IPS-11a (cell line): ENCODE measurements around the gene ESYT3.
"Not testable (repeated sequence)": the region's sequence is repeated elsewhere in the genome, so short reads cannot be mapped to it uniquely, and the experiment has no call there.

Experiments
- H3K4me3 ChIP-seq: one replicate; pipeline ENCODE4 v1.5.1; 2013; ENCODE audit warnings: low read depth, low read length, control low read depth

The ESYT3 gene

DNA sequence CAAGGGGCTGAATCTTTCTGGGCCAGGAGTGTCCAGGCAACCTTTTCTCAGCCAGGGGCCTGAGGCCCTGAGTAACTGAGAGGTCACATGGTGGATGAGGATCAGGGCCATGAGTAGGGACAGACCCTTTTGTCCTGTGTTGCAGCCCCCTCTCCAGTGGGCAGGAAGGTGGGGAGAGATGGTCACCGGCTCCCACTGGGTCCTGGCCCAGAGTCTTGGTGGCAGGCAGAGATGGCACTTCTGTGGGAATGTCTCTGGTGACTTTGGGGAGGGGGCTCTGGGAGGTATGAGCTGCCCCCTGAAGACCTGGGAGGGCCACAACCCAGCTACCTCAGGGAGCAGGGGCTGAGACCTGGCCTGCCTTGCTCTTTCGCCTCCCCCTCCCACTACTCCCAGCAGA lies 6.8 kb downstream of the ESYT3 start:
- no peak overlapping the region for H3K4me3 ChIP-seq

- no peak overlapping the region for H3K4me3 ChIP-seq
Observed at GRCh38 chr3:138441742-138442141, 7.3 kb downstream of the ESYT3 start.

- H3K4me3 ChIP-seq: no peak overlapping the region
Observed at GRCh38 chr3:138442433-138442832, 8.0 kb downstream of the ESYT3 start.

GRCh38 chr3:138443091-138443490 lies 8.7 kb downstream of the ESYT3 start:
- no peak overlapping the region for H3K4me3 ChIP-seq

- H3K4me3 ChIP-seq: no peak overlapping the region
Observed at GRCh38 chr3:138443521-138444503, 9.4 kb downstream of the ESYT3 start.

DNA sequence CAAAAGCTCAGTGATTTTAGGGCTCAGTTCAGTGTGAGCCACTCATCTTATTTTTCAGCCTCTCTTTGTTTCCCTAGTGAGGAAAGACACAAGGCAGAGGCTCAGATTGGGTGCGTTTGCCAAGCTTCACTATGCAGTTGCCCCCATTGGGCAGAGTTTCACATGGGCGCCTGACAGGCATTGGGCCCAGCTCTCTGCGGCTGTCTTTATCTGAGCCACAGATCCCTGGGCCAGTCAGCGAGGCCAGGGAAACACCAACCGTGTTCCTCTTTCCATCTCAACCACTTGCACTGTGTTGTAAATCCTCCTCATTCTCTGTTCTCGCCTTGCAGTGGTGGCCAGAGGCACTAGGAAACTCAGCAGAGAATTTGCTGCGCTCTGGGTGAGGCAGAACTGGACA lies 10.8 kb downstream of the ESYT3 start:
- no peak overlapping the region for H3K4me3 ChIP-seq

DNA sequence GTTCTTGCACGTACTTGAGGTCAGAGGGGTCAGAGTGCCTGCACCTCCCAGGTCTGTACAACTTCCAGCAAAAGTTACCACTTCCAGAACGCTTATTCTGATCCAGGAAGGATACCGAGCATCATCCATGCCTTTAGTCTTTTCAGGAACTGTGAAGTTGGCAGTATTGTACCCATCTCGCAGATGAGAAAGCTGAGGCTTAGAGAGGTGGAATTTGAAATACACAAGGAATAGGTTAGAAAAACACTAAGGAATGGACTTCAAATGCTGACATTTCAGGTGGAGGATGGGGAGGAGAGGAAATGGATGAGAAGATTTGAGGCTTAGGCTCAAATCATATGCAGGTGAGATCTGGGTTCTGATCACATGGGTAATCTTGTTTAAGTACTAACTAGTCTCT lies 11.2 kb downstream of the ESYT3 start:
- H3K4me3 ChIP-seq: no peak overlapping the region

GRCh38 chr3:138448631-138449030 lies 14.2 kb downstream of the ESYT3 start:
- no peak overlapping the region for H3K4me3 ChIP-seq

DNA sequence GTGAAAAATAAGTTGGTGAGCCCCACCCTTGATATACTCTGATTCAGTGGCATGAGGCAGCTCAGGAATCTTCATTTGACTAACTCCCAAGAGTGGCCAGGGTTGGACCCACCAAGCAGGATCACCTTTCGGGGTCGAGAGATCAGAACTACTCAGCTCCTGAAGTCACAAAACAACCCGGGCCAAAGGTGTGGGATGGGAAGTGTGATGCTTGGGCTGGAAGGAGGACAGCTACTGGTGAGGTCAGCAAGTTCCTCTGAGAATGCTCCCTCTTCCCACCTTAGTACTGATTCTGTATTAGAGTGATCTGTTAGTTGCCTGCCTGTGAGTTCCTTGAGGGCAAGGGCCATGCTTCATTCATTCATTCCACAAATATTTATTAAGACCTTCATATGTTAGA lies 15.1 kb downstream of the ESYT3 start:
- no peak overlapping the region for H3K4me3 ChIP-seq

DNA sequence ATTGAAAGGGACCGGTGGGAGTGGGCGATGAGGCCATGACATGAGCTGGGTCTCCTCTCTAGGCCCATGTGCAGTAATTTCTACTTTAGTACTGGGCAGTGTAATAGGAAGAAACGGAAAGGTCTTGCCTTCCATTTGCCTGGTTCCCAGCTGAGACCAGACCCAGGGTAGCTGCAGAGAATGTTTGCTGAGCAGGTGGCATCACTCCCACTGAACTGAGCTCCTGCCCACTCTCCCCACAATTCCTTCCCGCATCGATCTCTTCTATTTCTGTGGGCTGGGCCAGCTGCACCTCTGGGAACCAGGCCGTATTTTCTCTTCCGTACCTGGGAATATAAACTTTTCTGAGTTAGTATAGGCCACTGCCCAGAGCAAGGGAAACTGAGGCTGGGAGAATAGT lies 15.8 kb downstream of the ESYT3 start:
- H3K4me3 ChIP-seq: no peak overlapping the region

GRCh38 chr3:138450704-138451424 lies 16.4 kb downstream of the ESYT3 start:
- H3K4me3 ChIP-seq: no peak overlapping the region

- H3K4me3 ChIP-seq: no peak overlapping the region
Observed at GRCh38 chr3:138451595-138452162, 17.3 kb downstream of the ESYT3 start.

- H3K4me3 ChIP-seq: no peak overlapping the region
Observed at GRCh38 chr3:138452436-138452835, 18.0 kb downstream of the ESYT3 start.

- H3K4me3 ChIP-seq: not testable (repeated sequence)
Observed at GRCh38 chr3:138453940-138454339, 19.5 kb downstream of the ESYT3 start.

DNA sequence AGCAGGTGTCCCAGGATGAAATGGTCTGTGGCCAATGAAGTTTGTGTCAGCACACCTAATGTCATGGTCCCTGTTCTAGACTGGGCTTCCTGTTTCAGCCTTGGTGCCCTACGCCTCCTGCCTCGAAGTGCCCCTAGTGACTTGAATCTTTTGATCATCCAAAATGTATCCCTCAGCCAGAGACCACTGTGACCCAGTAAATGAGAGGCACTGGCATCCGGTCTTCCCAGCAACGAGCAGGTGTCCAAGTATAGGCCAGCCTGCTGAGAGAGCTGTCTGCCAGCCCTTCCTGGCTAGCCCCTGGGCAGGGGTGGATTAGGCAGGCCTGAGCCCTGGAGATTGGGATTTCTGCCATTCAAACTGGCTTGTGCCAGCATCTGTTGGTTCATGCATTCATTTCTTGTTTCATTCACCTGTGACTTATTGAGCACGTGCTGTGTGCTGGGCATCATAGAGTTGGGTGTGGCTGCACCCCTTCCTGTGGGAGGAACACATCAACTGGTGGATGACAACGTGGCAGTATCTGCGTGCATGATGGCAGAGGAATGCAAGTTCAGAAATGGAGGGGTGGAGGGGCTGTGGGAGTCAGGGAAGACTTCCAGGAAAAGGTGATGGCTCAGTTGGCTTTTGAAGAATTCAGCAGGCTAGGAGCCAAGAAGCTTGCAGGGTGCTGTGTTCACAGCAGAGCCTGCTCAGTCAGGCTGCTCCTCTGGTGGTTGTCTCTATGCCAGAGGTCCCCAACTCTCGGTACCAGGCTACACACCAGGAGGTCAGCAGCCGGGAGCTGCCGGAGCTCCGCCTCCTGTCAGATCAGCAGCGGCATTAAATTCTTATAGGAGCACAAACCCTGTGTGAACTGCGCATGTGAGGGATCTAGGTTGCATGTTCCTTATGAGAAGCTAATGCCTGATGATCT lies 21.6 kb downstream of the ESYT3 start:
- H3K4me3 ChIP-seq: no peak overlapping the region

GRCh38 chr3:138456961-138457862 lies 22.8 kb downstream of the ESYT3 start:
- no peak overlapping the region for H3K4me3 ChIP-seq

DNA sequence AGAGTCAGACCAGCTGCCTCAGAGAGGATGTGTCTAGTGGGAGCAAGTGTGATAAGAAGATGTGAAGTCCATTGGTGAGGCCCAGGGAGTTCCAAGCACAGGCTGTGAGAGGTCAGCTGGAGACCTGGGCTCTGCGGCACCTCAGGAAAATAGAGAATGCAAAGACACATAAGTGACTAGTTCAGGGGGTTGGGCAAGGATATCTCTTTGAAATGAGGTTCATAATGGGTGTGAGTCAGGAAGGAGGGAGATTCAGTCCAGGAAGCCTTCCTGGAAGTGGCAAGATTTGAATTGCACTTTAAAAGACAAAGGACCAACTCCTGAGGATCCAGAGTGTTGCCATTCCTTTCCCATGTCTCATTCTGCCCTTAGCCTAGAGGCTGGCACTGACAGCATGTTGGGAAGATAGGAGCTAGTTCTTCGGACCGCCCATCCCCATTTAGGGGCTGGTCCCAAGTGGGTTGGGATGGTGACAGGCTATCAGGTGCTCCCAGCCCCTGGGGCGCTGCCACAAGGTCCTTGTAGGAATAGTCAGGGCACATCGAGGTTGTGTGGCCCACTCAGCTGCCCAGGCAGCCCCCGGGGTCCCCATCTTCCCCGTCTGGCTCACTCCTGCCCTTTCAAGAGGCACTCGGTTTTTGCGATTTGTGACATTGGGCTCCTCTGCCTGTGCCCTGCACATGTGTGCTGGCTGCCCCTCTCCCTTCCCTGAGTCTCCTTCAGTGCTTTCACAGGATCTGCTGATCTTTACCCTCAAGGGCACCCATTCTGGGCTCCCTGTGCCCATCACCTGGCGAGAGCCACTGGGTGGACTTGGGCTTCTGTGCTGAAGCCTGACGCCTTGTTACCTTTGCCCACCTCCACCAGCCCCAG lies 23.7 kb downstream of the ESYT3 start:
- H3K4me3 ChIP-seq: no peak overlapping the region

- H3K4me3 ChIP-seq: no peak overlapping the region
Observed at GRCh38 chr3:138458774-138459499, 24.5 kb downstream of the ESYT3 start.
